HEK293T (cell line): ENCODE data around the gene MAG.

Experiments used
- CTCF ChIA-PET: fragments of 350-600 bp; formaldehyde crosslinking; extraction: SDS; loops from one replicate; lab custom pipeline; 2021; ENCODE audit warnings: antibody characterized with exemption, inconsistent platforms; lab: Yijun Ruan, JAX
- POLR2A ChIA-PET: fragments of 350-600 bp; formaldehyde crosslinking; extraction: SDS; loops from one replicate; lab custom pipeline; 2020; ENCODE audit warnings: antibody characterized with exemption, inconsistent platforms; lab: Yijun Ruan, JAX
- DNase-seq: peaks from one replicate; pipeline ENCODE4 v3.0.0; 2012; ENCODE audit warnings: mixed read lengths; ENCODE audit errors: extremely low spot score
- ARNT ChIP-seq: fragments of 450-650 bp; IDR thresholded peaks from 2 replicates; pipeline ENCODE4 v1.6.1; 2017; ENCODE audit warnings: mild to moderate bottlenecking
- BHLHE40 ChIP-seq: fragments of 450-650 bp; IDR thresholded peaks from 2 replicates; pipeline ENCODE4 v1.6.1; 2016; ENCODE audit warnings: mild to moderate bottlenecking, moderate library complexity, borderline replicate concordance
- CTBP1 ChIP-seq: fragments of 450-650 bp; IDR thresholded peaks from 2 replicates; pipeline ENCODE4 v1.6.1; 2016; ENCODE audit warnings: borderline replicate concordance
- ELF4 ChIP-seq: fragments of 450-650 bp; IDR thresholded peaks from 2 replicates; pipeline ENCODE4 v1.6.1; 2017; ENCODE audit warnings: antibody characterized with exemption
- FOXA1 ChIP-seq: fragments of 450-650 bp; IDR thresholded peaks from 2 replicates; pipeline ENCODE4 v1.6.1; 2016; ENCODE audit warnings: mild to moderate bottlenecking
- FOXK2 ChIP-seq: fragments of 450-650 bp; IDR thresholded peaks from 2 replicates; pipeline ENCODE4 v1.6.1; 2016; ENCODE audit warnings: mild to moderate bottlenecking
- FOXM1 ChIP-seq: fragments of 450-650 bp; IDR thresholded peaks from 2 replicates; pipeline ENCODE4 v1.6.1; 2017; ENCODE audit warnings: mild to moderate bottlenecking, borderline replicate concordance
- HDGF ChIP-seq: fragments of 450-650 bp; IDR thresholded peaks from 2 replicates; pipeline ENCODE4 v1.6.1; 2017; ENCODE audit warnings: antibody characterized with exemption, borderline replicate concordance
- L3MBTL2 ChIP-seq: fragments of 450-650 bp; conservative IDR thresholded peaks from 2 replicates; pipeline ENCODE4 v1.6.1; 2016; ENCODE audit warnings: mild to moderate bottlenecking
- LEF1 ChIP-seq: fragments of 450-650 bp; IDR thresholded peaks from 2 replicates; pipeline ENCODE4 v1.6.1; 2017; ENCODE audit warnings: mild to moderate bottlenecking, borderline replicate concordance
- NFRKB ChIP-seq: fragments of 450-650 bp; IDR thresholded peaks from 2 replicates; pipeline ENCODE4 v1.6.1; 2016; ENCODE audit warnings: mild to moderate bottlenecking, moderate library complexity
- SP1 ChIP-seq: fragments of 450-650 bp; IDR thresholded peaks from 2 replicates; pipeline ENCODE4 v1.6.1; 2017
- SUZ12 ChIP-seq: fragments of 450-650 bp; IDR thresholded peaks from 2 replicates; pipeline ENCODE4 v1.6.1; 2016; ENCODE audit warnings: mild to moderate bottlenecking
- TARDBP ChIP-seq: fragments of 450-650 bp; IDR thresholded peaks from 2 replicates; pipeline ENCODE4 v1.6.1; 2016
- ZNF384 ChIP-seq: fragments of 450-650 bp; IDR thresholded peaks from 2 replicates; pipeline ENCODE4 v1.6.1; 2016
- TF ChIP-seq, protein P1 (sequence below): fragments of 450-650 bp; IDR thresholded peaks from 2 replicates; pipeline ENCODE4 v1.6.1; 2016

Gene MAG

DNA sequence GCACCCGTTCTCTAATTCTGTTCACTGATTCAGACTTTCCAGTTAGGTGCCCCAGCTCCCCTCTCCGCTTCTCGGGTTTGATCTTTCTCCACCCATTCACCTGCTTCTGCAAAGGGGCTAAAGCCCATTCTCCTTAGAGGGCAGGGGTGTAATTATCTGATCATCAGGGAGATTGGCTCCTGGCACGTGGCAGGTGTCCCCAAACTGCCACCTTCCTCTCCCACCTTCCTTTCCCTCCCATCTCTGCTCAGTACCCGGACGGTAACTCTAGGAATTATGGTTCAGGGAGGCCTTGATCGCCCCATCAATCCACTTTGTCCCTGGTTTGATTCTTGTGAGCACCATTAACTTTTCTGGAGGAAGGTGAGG is 56.0 kb downstream of the MAG start:
- ChIA-PET POLR2A (no interaction called here), CTCF (no interaction called here)
- TF ChIP-seq TARDBP (no peak), L3MBTL2 (no peak), ARNT (no peak), FOXM1 (no peak), HDGF (no peak), NFRKB (no peak), SUZ12 (no peak), ELF4 (no peak), FOXK2 (no peak), SP1 (no peak)
- TF ChIP-seq, protein P1, sequence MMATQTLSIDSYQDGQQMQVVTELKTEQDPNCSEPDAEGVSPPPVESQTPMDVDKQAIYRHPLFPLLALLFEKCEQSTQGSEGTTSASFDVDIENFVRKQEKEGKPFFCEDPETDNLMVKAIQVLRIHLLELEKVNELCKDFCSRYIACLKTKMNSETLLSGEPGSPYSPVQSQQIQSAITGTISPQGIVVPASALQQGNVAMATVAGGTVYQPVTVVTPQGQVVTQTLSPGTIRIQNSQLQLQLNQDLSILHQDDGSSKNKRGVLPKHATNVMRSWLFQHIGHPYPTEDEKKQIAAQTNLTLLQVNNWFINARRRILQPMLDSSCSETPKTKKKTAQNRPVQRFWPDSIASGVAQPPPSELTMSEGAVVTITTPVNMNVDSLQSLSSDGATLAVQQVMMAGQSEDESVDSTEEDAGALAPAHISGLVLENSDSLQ = no peak
- DNase-seq = no peak

DNA sequence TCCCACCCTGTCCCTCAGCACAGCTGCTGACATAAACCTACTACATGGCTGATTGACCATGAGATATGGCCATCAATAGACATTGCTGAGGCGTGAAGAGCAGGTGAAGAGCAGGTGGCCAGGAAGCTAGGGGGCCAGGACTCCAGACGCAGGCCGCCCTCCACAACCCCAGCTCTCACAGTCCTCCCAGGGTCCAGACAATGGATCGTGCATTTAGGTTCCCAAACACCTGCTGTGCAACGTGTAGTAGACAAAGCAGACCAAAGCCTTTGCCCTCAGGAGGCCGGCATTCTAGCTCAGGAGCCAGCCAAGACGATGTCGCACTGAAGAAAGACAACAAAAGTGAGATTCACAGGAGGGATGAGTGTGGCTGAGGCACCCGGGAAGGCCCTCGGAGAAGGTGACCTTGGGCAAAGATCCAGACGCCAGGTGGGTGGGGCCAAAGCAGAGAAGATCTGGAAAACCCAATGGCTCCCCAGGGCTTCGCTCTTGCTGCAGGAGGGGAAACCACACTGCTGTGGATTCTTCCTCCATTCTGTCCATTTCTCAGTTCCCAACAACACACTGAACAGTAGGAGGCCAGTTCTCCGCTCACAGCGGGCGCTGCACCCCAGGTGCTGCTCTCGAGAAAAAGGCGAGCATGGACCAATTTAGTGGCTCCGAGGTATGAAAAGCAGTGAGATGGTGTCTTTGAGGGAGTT is 57.1 kb downstream of the MAG start:
- CTCF ChIA-PET = interaction anchor here (0.6 to 1.0 kb wide), 2 partner anchors 146 to 278 kb away, joined by 4 read pairs; no protein-coding TSS in a partner anchor
- TF ChIP-seq BHLHE40 (no peak), ZNF384 (no peak), L3MBTL2 (no peak), CTBP1 (no peak)
- DNase-seq = no peak
- POLR2A ChIA-PET = no interaction called here

DNA sequence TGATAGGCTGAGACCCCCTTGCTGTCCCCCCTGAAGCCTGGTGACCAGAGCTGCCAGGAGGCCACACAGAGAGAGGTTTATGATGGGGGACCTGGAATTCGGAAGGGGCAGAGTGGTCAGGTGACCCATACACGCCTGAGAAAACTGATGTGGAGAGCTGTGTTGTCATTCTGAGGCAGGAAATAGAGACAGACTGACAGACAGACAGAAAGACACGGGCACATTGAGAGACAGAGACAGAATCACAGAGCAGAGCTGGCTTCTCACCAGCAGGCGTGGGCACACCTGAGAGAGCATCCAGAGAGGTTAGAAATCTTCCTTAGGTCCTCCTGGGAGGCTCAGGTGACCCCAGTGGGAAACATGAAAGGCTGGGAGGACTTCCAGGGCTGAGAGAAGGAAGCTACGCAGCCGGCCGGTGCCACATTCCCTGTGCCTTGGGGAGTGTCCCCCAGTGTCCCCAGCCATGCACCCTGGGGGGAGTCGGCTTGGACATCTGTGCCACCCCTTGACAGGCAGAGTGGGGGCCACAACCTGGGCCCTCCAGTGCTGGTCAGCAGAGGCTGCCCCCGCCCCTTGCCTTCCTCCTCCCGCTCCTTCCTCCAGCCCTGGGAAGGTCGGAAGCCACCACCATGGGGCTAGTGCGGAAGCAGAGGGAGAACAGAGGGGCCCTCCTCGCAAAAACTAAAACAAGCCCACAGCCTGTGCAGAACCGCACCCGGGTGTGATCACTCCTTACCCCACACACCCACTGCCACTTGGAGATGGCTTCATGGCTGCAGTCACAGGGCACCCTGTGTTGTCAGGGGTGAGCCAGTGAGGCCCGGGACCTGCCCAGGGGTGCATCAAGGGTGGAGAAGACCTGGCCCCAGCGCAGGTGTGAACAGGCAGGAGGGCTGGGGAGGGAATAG is 57.9 kb downstream of the MAG start:
- ChIA-PET CTCF (interaction anchor here (1.0 kb wide), 1 partner anchor 145 kb away, joined by 4 read pairs; no protein-coding TSS in a partner anchor), POLR2A (no interaction called here)
- DNase-seq = no peak
- TF ChIP-seq FOXA1 (no peak), SP1 (no peak), HDGF (no peak), ELF4 (no peak)

DNA sequence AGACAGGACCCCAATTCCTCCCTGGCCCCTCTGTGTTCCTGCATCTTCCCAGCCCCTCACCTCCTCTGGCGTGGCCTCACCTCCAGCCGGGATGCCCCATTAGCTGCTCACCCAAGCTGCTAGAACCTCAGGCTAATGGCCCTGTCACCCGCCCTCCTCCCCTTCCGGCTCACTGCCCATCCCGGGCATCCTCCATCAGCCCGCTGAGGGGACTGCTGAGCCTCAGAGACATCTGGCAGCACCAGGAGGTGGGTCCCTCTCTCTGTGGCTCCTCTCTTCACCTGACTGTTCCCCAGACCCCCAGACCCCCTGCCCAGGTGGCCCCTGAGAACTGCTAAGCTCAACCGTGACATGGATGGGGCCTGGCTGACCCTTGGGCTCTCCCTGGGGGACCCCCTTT is 58.6 kb downstream of the MAG start:
- TF ChIP-seq ELF4 (no peak), LEF1 (no peak), ZNF384 (no peak), SP1 (no peak), SUZ12 (no peak), FOXA1 (no peak), HDGF (no peak), TARDBP (no peak), BHLHE40 (no peak), L3MBTL2 (no peak), FOXK2 (no peak), ARNT (no peak), CTBP1 (no peak), NFRKB (no peak)
- TF ChIP-seq, protein P1 = no peak
- ChIA-PET CTCF (no interaction called here), POLR2A (no interaction called here)
- DNase-seq = no peak

DNA sequence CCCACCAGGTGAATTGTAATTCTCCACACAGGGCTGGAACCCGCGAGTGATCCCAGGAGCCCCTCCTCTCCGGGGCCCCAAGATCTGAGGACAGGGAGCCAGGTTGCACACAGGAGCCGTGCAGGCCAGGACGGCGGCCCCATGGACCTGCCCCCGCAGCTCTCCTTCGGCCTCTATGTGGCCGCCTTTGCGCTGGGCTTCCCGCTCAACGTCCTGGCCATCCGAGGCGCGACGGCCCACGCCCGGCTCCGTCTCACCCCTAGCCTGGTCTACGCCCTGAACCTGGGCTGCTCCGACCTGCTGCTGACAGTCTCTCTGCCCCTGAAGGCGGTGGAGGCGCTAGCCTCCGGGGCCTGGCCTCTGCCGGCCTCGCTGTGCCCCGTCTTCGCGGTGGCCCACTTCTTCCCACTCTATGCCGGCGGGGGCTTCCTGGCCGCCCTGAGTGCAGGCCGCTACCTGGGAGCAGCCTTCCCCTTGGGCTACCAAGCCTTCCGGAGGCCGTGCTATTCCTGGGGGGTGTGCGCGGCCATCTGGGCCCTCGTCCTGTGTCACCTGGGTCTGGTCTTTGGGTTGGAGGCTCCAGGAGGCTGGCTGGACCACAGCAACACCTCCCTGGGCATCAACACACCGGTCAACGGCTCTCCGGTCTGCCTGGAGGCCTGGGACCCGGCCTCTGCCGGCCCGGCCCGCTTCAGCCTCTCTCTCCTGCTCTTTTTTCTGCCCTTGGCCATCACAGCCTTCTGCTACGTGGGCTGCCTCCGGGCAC is 59.6 kb downstream of the MAG start:
- TF ChIP-seq TARDBP (no peak), ELF4 (no peak), FOXM1 (no peak), CTBP1 (no peak), ZNF384 (no peak), LEF1 (no peak), BHLHE40 (no peak), ARNT (no peak)
- TF ChIP-seq, protein P1 = no peak
- no peak for DNase-seq
- POLR2A ChIA-PET = no interaction called here
- CTCF ChIA-PET = no interaction called here

DNA sequence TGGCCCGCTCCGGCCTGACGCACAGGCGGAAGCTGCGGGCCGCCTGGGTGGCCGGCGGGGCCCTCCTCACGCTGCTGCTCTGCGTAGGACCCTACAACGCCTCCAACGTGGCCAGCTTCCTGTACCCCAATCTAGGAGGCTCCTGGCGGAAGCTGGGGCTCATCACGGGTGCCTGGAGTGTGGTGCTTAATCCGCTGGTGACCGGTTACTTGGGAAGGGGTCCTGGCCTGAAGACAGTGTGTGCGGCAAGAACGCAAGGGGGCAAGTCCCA is 60.2 kb downstream of the MAG start:
- ChIA-PET POLR2A (no interaction called here), CTCF (interaction anchor here (1.3 to 1.8 kb wide), 3 partner anchors 18 to 145 kb away, joined by 3 to 8 read pairs (median 6); no protein-coding TSS in a partner anchor)
- TF ChIP-seq LEF1 (no peak), FOXK2 (no peak), FOXM1 (no peak), FOXA1 (no peak), BHLHE40 (no peak), SUZ12 (no peak), L3MBTL2 (no peak), ZNF384 (no peak)
- TF ChIP-seq, protein P1 = no peak
- no peak for DNase-seq
